DND-41 (cell line): ENCODE results near the gene HDAC7.

Experiments
- ATAC-seq: fragments of 200-7000 bp; cut with Tn5 transposase; 3 replicates; pipeline ENCODE4 v1.9.1; 2021; ENCODE audit warnings: low read depth; ENCODE audit not compliant: insufficient read depth
- DNase-seq: peaks from one replicate; pipeline ENCODE4 v3.0.0-alpha.2; 2020
- H2AFZ ChIP-seq: 2 replicates; pipeline ENCODE4 v1.6.0; 2012; ENCODE audit warnings: low read depth, low read length
- H3K27ac ChIP-seq: 2 replicates; pipeline ENCODE4 v1.5.1; 2012; ENCODE audit warnings: low read length, inconsistent platforms
- H3K27me3 ChIP-seq: fragments of 200-600 bp; sonication (generic); 2 replicates; pipeline ENCODE4 v1.6.0; 2012; ENCODE audit warnings: low read length, mild to moderate bottlenecking, inconsistent platforms; ENCODE audit not compliant: insufficient read depth, poor library complexity
- H3K36me3 ChIP-seq: 2 replicates; pipeline ENCODE4 v1.5.1; 2012; ENCODE audit warnings: low read length, inconsistent platforms; ENCODE audit not compliant: insufficient read depth
- H3K4me1 ChIP-seq: 2 replicates; pipeline ENCODE4 v1.5.1; 2012; ENCODE audit warnings: mild to moderate bottlenecking, low read length; ENCODE audit not compliant: insufficient read depth
- H3K4me2 ChIP-seq: 2 replicates; pipeline ENCODE4 v1.6.0; 2012; ENCODE audit warnings: mild to moderate bottlenecking, moderate library complexity, low read length, inconsistent platforms; ENCODE audit not compliant: insufficient read depth
- H3K4me3 ChIP-seq, 2 experiments: fragments of 200-600 bp in 1 of 2; shearing (Covaris generic) in 1 of 2; 2 replicates each; pipeline ENCODE4 v1.5.1; 2012 to 2016; ENCODE audit warnings: inconsistent platforms in 2 of 2, low read length in 2 of 2, mild to moderate bottlenecking in 2 of 2, low read depth in 1 of 2, moderate library complexity in 1 of 2
- H3K79me2 ChIP-seq: 2 replicates; pipeline ENCODE4 v1.6.0; 2012; ENCODE audit warnings: low read length, inconsistent platforms; ENCODE audit not compliant: insufficient read depth
- H3K9ac ChIP-seq: 2 replicates; pipeline ENCODE4 v1.6.0; 2012; ENCODE audit warnings: low read depth, mild to moderate bottlenecking, inconsistent platforms, low read length, moderate library complexity
- H3K9me3 ChIP-seq: 2 replicates; pipeline ENCODE4 v1.5.1; 2012; ENCODE audit warnings: low read length, moderate library complexity, mild to moderate bottlenecking, inconsistent platforms; ENCODE audit not compliant: insufficient read depth, severe bottlenecking
- H4K20me1 ChIP-seq: 2 replicates; pipeline ENCODE4 v1.6.0; 2012; ENCODE audit warnings: low read length; ENCODE audit not compliant: insufficient read depth
- CTCF ChIP-seq: IDR thresholded peaks from 2 replicates; pipeline ENCODE4 v1.5.1; 2012; ENCODE audit warnings: borderline replicate concordance, low read length, moderate library complexity, mild to moderate bottlenecking; ENCODE audit not compliant: poor library complexity, severe bottlenecking; ENCODE audit errors: extremely low read depth
- EZH2 ChIP-seq: IDR thresholded peaks from 3 replicates; pipeline ENCODE4 v1.6.1; 2012; ENCODE audit warnings: borderline replicate concordance, low read depth, mild to moderate bottlenecking, moderate library complexity, low read length, inconsistent platforms; ENCODE audit not compliant: severe bottlenecking

The HDAC7 gene

GRCh38 chr12:47789712-47790489 is 29.8 kb downstream of the HDAC7 start:
- peaks cover 18% of the 10 kb centered on the region for H3K36me3 ChIP-seq
- DNase-seq, result no peak

GRCh38 chr12:47789141-47789540 is 30.6 kb downstream of the HDAC7 start:
- no peaks in the 10 kb centered on the region for H3K79me2 ChIP-seq
- no peaks in the 10 kb centered on the region for H3K27me3 ChIP-seq
- no peaks in the 10 kb centered on the region for H3K4me1 ChIP-seq
- H2AFZ ChIP-seq, result no peak overlapping the region
- H3K9me3 ChIP-seq, result no peaks in the 10 kb centered on the region
- H4K20me1 ChIP-seq, result no peaks in the 10 kb centered on the region; the same call in 1 of the 2 replicates
- no peak overlapping the region for H3K9ac ChIP-seq
- DNase-seq (no peak), ATAC-seq (no peak)
- no peak overlapping the region for H3K27ac ChIP-seq
- no peak overlapping the region for H3K4me3 ChIP-seq
- no peak for TF ChIP-seq EZH2
- no peak for TF ChIP-seq CTCF
- H3K36me3 ChIP-seq, result peaks cover 21% of the 10 kb centered on the region
- H3K4me2 ChIP-seq, result no peak overlapping the region

More at GRCh38 chr12:47789712-47790489, 29.8 kb downstream of the HDAC7 start:
- H3K9me3 ChIP-seq, result no peaks in the 10 kb centered on the region
- no peaks in the 10 kb centered on the region; the same call in 1 of the 2 replicates for H4K20me1 ChIP-seq
- H3K9ac ChIP-seq, result no peak overlapping the region
- no peak overlapping the region for H2AFZ ChIP-seq
- no peaks in the 10 kb centered on the region for H3K27me3 ChIP-seq
- TF ChIP-seq CTCF (no peak), EZH2 (no peak)
- no peak overlapping the region for H3K27ac ChIP-seq
- no peaks in the 10 kb centered on the region for H3K79me2 ChIP-seq
- ATAC-seq, result no peak
- no peaks in the 10 kb centered on the region for H3K4me1 ChIP-seq
- H3K4me3 ChIP-seq, result no peak overlapping the region
- H3K4me2 ChIP-seq, result no peak overlapping the region

GRCh38 chr12:47787596-47788319 is 31.9 kb downstream of the HDAC7 start:
- Histone ChIP-seq H3K4me1 (no peaks in the 10 kb centered on the region), H3K36me3 (peaks cover 24% of the 10 kb centered on the region), H3K9me3 (no peaks in the 10 kb centered on the region), H3K27ac (no peak overlapping the region), H3K27me3 (no peaks in the 10 kb centered on the region), H4K20me1 (no peaks in the 10 kb centered on the region; the same call in 1 of the 2 replicates), H3K4me2 (no peak overlapping the region), H3K4me3 (no peak overlapping the region), H3K9ac (no peak overlapping the region), H2AFZ (no peak overlapping the region), H3K79me2 (no peaks in the 10 kb centered on the region)
- DNase-seq (no peak), ATAC-seq (no peak)
- no peak for TF ChIP-seq CTCF
- TF ChIP-seq EZH2, result no peak
